ENCODE data around the gene PIAS1. TPM values are rescaled to one million over a fixed set of nuclear protein-coding genes. Genes with fewer than 3 reads are reported as not detected.
"Not testable (repeated sequence)": the region's sequence is repeated elsewhere in the genome, so short reads cannot be mapped to it uniquely, and the experiment has no call there.

The PIAS1 gene
- total RNA-seq, 2 donors from 2014 or later, result 76.7 to 81.9 TPM

DNA sequence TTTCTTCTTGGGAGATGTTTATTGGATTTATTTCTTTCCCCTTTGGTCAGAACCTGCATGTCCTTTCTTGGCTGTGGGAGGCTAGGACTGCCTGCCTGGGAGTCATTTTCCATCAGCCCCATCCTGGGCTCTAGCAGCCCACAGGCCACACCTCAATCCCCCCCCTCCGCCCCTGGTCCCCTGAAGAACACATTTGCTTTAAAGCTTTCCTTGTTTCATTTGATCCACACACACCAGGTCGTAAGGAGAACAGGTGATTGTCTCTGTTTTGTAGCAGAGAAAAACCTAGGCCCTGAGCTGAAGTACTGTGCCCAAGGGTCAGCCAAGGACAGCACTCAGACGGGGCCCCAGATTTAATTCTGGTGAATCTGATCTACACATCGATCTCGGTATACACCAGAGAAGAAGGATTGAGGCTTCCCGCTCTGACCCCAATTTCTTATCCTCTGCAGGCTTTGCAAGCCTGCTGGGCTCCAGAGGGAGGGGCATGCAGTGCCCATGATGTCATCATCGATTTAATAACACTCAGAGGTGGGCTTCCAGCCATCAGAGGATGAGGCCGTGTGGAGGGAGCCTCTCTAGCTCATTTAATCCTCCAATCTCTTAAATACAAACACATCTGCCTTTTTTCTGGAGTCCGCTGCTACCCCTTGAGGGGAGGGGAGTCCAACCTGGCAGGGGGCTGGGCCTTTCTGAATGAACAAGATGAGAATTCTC lies 177.1 kb downstream of the PIAS1 start:
- Mint-ChIP-seq H3K36me3 (ENCODE audit: low read depth) (no peaks in the 10 kb centered on the region), H3K27ac (no peak overlapping the region), H3K4me1 (peaks cover 19% of the 10 kb centered on the region), H3K27me3 (peaks cover 11% of the 10 kb centered on the region), H3K4me3 (peak overlapping the region; percentile 33)
- no peaks in the 10 kb centered on the region for H3K9me3 ChIP-seq (ENCODE audit: control insufficient read depth, low read length, poor library complexity, severe bottlenecking)
- no peak for ATAC-seq
- no peak for DNase-seq

DNA sequence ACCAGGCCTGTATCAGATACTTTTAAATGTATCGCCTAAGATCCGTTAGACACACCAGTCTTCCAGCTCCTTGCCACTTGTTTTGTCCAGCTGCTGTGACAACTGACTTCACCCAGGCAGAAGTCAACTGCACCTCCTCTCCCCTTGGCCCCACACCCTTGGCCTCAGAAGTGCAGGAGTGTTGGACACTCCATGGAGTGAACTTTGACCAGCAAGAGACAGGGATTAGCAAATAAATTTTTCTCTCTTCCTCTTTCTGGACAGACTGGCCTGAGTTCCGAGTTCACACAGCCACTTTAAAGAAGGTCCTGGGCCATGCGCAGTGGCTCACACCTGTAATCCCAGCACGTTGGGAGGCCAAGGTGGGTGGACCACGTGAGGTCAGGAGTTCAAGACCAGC lies 178.3 kb downstream of the PIAS1 start:
- Mint-ChIP-seq H3K36me3 (ENCODE audit: low read depth) (peaks cover 2% of the 10 kb centered on the region), H3K27ac (no peak overlapping the region), H3K4me3 (no peak overlapping the region), H3K4me1 (peaks cover 22% of the 10 kb centered on the region), H3K27me3 (peaks cover 14% of the 10 kb centered on the region)
- no peaks in the 10 kb centered on the region for H3K9me3 ChIP-seq (ENCODE audit: control insufficient read depth, low read length, poor library complexity, severe bottlenecking)
- DNase-seq (no peak), ATAC-seq (no peak)

DNA sequence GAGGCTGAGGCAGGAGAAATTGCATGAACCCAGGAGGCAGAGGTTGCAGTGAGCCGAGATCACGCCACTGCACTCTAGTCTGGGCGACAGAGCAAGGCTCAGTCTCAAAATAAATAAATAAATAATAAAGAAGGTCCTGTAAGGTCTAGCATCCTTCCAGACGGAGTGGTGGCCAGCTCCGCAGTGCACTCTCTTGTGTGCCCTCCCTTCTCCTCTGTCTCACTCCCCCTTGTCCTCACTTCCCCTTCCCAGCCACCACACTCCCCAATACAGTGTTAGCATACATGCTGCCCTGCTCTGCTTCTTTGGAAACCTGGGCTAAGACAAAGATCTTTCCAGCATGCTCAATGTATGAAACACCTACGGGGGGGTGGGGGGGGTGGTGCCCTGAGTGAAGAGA lies 178.8 kb downstream of the PIAS1 start:
- peaks cover 2% of the 10 kb centered on the region for H3K36me3 Mint-ChIP-seq (ENCODE audit: low read depth)
- ATAC-seq (no peak), DNase-seq (no peak)
- H3K9me3 ChIP-seq (ENCODE audit: control insufficient read depth, low read length, poor library complexity, severe bottlenecking), result no peaks in the 10 kb centered on the region
- H3K4me1 Mint-ChIP-seq, result peaks cover 22% of the 10 kb centered on the region
- no peak overlapping the region for H3K4me3 Mint-ChIP-seq
- peaks cover 17% of the 10 kb centered on the region for H3K27me3 Mint-ChIP-seq
- H3K27ac Mint-ChIP-seq, result no peak overlapping the region

DNA sequence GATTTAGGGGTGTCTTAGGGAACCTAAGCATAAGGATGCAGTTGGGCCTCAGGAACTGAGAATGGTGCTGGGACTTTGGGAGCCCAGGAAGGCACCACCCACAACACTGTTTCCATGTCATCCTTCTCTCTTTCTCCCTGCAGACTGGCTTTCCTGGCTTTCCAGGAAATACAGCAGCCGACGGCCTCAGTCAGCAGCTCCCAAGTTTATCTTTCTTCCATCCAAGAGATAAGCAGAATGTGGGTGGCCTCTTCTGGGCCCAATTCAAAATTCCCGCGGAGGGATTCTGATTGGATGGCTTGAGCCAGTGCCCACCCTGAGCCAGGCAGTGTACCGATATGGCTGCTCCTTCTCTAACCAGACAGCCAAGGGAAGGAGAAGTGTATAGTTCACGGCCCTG lies 179.9 kb downstream of the PIAS1 start:
- H3K27me3 Mint-ChIP-seq, result peaks cover 17% of the 10 kb centered on the region
- H3K4me3 Mint-ChIP-seq, result no peak overlapping the region
- H3K36me3 Mint-ChIP-seq (ENCODE audit: low read depth), result peaks cover 2% of the 10 kb centered on the region
- no peaks in the 10 kb centered on the region for H3K9me3 ChIP-seq (ENCODE audit: control insufficient read depth, low read length, poor library complexity, severe bottlenecking)
- DNase-seq (no peak), ATAC-seq (no peak)
- H3K27ac Mint-ChIP-seq, result no peak overlapping the region
- peaks cover 12% of the 10 kb centered on the region for H3K4me1 Mint-ChIP-seq

DNA sequence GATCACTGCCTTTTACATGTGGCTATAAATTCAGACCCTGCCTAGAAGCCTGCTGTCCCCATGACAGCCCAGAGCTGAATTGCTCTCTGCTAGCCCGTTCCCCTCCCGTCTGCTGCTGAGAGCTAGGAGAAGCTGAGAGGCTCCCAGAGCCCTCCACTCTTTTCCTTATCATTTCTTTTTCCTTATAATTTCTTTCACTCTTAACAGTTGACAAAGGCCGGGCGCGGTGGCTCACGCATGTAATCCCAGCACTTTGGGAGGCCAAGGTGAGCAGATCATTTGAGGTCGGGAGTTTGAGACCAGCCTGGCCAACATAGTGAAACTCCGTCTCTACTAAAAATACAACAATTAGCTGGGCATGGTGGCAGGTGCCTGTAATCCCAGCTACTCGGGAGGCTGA lies 180.4 kb downstream of the PIAS1 start:
- Mint-ChIP-seq H3K27me3 (peaks cover 17% of the 10 kb centered on the region), H3K4me1 (peaks cover 12% of the 10 kb centered on the region)
- H3K4me3 Mint-ChIP-seq; H3K27ac Mint-ChIP-seq; H3K36me3 Mint-ChIP-seq (ENCODE audit: low read depth); DNase-seq; H3K9me3 ChIP-seq (ENCODE audit: control insufficient read depth, low read length, poor library complexity, severe bottlenecking); ATAC-seq: not testable (repeated sequence)

DNA sequence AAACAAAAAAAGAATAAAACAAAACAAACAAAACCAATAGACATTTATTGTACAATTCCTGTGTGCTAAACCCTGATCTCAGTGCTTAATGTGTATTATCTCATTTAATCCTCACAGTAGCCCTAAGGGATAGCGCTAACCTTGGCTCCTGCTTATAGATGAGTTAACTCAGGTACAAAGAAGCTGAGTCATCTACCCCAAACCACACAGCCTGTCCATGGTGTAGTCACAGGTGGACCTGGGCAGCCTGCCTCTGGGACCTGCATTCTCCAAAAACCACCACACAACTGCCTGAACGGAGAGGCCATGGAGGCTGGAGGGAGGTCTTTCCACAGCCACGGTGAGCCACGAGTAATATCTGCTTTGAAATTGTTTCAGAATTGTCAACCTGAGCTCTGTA lies 180.9 kb downstream of the PIAS1 start:
- peaks cover 10% of the 10 kb centered on the region for H3K4me1 Mint-ChIP-seq

DNA sequence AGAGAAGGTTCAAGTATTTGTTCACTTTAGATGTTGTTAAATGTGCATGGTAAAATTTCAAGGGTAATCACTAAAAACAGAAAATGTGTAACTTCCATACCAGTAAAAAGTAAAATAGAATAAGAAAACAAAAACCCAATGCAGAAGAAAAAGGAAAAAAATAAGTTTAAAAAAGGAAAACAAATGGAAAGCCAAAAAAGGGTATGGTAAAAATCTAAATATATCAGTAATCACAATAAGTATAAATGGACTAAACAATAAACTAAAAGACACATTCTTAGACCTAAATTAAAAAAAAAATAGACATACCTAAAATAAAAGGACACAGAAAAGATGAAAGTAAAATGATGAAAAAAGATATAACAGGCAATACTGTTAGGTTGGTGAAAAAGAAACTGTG lies 184.9 kb downstream of the PIAS1 start:
- no peak for DNase-seq
- Mint-ChIP-seq H3K36me3 (ENCODE audit: low read depth) (peaks cover 4% of the 10 kb centered on the region), H3K27ac (no peak overlapping the region), H3K4me1 (peaks cover 7% of the 10 kb centered on the region), H3K27me3 (peaks cover 13% of the 10 kb centered on the region), H3K4me3 (no peak overlapping the region)
- H3K9me3 ChIP-seq (ENCODE audit: control insufficient read depth, low read length, poor library complexity, severe bottlenecking), result peaks cover under 1% of the 10 kb centered on the region
- ATAC-seq, result no peak

More for the DNA sequence above, 180.9 kb downstream of the PIAS1 start:
- Mint-ChIP-seq H3K36me3 (ENCODE audit: low read depth) (peaks cover 2% of the 10 kb centered on the region), H3K4me3 (no peak overlapping the region), H3K27me3 (peaks cover 15% of the 10 kb centered on the region), H3K27ac (no peak overlapping the region)
- H3K9me3 ChIP-seq (ENCODE audit: control insufficient read depth, low read length, poor library complexity, severe bottlenecking), result no peaks in the 10 kb centered on the region
- ATAC-seq, result no peak
- no peak for DNase-seq

DNA sequence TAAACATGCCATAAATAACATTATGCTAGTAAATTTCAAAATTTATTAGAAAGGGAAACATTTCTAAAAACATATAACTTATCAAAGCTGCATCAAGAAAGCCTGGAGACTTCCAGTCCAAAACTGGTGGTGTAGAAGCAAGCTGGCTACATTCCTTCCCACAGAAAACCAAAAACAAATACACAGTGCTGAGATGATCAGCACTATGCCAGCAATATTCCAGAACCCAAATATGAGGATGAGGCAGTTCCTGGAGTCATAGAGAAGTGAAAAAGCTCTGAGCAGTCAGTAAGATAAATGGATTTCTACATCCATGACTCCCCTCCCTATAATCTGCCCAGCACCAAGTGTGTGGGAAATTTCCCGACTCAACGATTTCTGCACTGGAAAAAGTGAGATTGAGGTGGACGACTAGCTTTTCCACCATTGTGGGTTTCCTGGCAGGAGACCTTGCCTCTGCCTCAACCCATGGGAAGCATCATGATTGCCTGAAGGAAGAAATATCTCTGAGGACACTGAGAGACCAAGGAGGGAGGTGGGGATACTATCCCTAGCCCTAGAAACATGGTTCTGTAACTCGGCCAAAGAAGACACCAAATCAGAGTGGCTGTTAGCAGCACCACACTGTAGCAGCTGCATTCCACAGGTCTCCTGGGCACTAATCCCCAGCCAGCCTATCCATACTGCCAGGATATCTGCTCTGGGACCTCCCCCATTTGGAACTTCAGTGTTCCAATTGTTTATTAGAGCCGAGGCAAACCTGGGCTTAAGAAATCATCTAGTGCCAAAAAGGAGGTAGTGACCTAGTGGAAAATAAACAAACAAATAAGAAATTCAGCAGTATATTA lies 187.2 kb downstream of the PIAS1 start:
- Mint-ChIP-seq H3K36me3 (ENCODE audit: low read depth) (peaks cover 4% of the 10 kb centered on the region), H3K4me3 (no peak overlapping the region), H3K27ac (no peak overlapping the region)

More for the DNA sequence above, 187.2 kb downstream of the PIAS1 start:
- DNase-seq, result no peak
- no peak for ATAC-seq
- peaks cover 5% of the 10 kb centered on the region for H3K9me3 ChIP-seq (ENCODE audit: control insufficient read depth, low read length, poor library complexity, severe bottlenecking)
- peaks cover 6% of the 10 kb centered on the region for H3K4me1 Mint-ChIP-seq
- H3K27me3 Mint-ChIP-seq, result peaks cover 6% of the 10 kb centered on the region

Other genes with a start within 250 kb of the PIAS1 start
- 1 to 10 TPM; 2.2 to 2.7 TPM for gene SKOR1, start 228.8 kb upstream of the PIAS1 start, total RNA-seq
- gene RNU6-1, start 214.3 kb upstream of the PIAS1 start, total RNA-seq, result not detected
- gene CALML4, start 151.0 kb downstream of the PIAS1 start, total RNA-seq, result 1 to 10 TPM; 2.4 to 2.6 TPM
- 10 to 100 TPM; 14.3 to 14.6 TPM for gene CLN6, start 175.4 kb downstream of the PIAS1 start, total RNA-seq
- gene FEM1B, start 223.4 kb downstream of the PIAS1 start, total RNA-seq, result 10 to 100 TPM; 62.4 to 73.0 TPM

All from T-helper 17 cell (primary cell).